GM20431 (cell line): Measurements from ENCODE around the gene TMEM263.
"Not testable (repeated sequence)": the region's sequence is repeated elsewhere in the genome, so short reads cannot be mapped to it uniquely, and the experiment has no call there.

ENCODE experiments used
- in situ Hi-C: fragments of 300-500 bp; cut with MseI, MboI; formaldehyde crosslinking; loops from one replicate; pipeline ENCODE4 v1.15.0; 2020; ENCODE audit warnings: low sequenced_read_pairs; ENCODE audit not compliant: unreplicated experiment

TMEM263 gene

GRCh38 chr12:106981788-106982187 is 26.1 kb downstream of the TMEM263 start:
- in situ Hi-C loops: no loop called here

DNA sequence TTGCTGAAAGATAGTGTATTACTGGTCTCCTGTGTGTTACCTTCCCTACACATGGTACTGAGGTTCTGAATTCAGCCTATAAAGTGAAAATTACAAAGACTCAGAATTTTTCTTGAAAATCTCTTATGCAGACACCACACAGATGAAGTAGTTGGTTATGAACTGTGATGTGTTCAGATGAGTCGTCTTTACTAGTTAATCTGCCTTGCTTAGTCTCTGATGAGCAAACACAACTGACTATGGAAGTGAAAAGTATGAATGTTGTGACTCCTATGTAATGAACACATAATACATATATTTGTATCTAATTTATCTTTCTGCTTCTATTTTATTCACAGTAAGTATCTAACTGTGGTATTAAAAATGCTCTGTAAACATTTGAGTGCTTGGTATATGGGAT is 26.5 kb downstream of the TMEM263 start:
- in situ Hi-C loops: no loop called here

- in situ Hi-C loops: no loop called here
These were observed 29.0 kb downstream of the TMEM263 start for GRCh38 chr12:106984588-106985137.

- in situ Hi-C loops: no loop called here
These were observed 29.8 kb downstream of the TMEM263 start for GRCh38 chr12:106985479-106985878.

- in situ Hi-C loops: no loop called here
These were observed 30.4 kb downstream of the TMEM263 start for GRCh38 chr12:106986135-106986534.

- in situ Hi-C loops: no loop called here
These were observed 31.1 kb downstream of the TMEM263 start, which contains the start of gene MTERF2 for GRCh38 chr12:106986625-106987389. Gene MTERF2, minus strand, starts transcription at chr12:106987146. Its CDS starts 8,432 bp downstream, at chr12:106978714.

DNA sequence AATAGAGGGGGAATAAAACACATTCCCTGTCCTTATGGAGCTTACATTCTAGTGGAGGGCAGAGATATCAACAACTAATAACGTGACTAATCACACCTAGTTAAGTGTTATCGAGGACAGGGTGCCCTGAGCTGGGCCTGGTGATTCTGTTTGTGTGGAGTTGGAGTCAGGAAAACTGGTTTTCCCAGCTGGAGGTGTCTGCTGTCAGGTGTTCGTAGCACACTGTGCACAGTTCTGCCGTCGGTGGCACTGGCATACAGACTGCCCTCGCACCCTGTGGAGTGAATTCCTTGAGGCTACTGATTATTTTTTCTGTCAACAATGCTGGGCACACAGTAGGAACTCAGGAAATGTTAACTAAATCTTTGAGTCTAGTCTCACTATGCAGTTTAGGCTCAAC is 32.1 kb downstream of the TMEM263 start:
- in situ Hi-C loops: no loop called here

GRCh38 chr12:106994579-106995220 is 39.0 kb downstream of the TMEM263 start:
- in situ Hi-C loops: no loop called here

DNA sequence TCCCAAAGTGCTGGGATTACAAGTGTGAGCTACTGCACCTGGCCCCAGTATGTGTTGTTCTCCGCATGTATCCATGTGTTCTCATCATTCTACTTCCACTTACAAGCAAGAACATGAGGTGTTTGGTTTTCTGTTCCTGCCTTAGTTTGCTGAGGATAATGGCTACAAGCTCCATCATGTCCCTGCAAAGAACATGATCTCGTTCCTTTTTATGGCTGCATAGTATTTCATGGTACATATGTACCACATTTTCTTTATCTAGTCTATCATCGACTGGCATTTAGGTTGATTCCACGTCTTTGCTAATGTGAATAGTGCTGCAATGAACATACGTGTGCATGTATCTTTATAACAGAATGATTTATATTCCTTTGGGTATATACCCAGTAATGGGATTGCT is 40.4 kb downstream of the TMEM263 start:
- in situ Hi-C loops: not testable (repeated sequence)

GRCh38 chr12:106997916-106998315 is 42.2 kb downstream of the TMEM263 start:
- in situ Hi-C loops: no loop called here

GRCh38 chr12:106999446-106999845 is 43.7 kb downstream of the TMEM263 start:
- in situ Hi-C loops: no loop called here

GRCh38 chr12:107002665-107003064 is 47.0 kb downstream of the TMEM263 start:
- in situ Hi-C loops: not testable (repeated sequence)

- in situ Hi-C loops: no loop called here
These were observed 51.7 kb downstream of the TMEM263 start for GRCh38 chr12:107007411-107007810.

- in situ Hi-C loops: no loop called here
These were observed 55.8 kb downstream of the TMEM263 start for GRCh38 chr12:107011519-107011918.

DNA sequence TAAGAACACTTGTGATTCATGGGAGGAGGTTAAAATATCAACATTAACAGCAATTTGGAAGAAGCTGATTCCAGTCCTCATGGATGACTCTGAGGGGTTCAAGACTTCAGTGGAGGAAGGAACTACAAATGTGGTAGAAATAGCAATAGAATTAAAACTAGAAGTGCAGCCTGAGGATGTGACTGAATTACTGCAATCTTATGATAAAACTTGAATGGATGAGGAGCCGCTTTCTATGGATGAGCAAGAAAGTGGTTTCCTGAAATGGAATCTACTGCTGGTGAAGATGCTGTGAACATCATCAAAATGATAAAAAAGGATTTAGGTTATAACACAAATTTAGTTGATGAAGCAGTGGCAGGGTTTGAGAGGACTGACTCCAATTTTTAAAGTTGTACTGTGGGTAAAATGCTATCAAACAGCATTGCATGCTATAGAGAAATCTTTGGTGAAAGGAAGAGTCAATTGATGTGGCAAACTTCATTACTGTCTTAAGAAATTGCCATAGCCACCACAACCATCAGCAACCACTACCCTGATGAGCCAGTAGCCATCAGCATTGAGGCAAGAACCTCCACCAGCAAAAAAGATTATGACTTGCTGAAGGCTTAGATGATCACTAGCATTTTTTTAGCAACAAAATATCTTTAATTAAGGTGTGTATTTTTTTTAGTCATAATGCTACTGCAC is 57.2 kb downstream of the TMEM263 start:
- in situ Hi-C loops: no loop called here

- in situ Hi-C loops: no loop called here
These were observed 58.3 kb downstream of the TMEM263 start for GRCh38 chr12:107014055-107014454.

GRCh38 chr12:107017042-107017441 is 61.3 kb downstream of the TMEM263 start:
- in situ Hi-C loops: no loop called here

DNA sequence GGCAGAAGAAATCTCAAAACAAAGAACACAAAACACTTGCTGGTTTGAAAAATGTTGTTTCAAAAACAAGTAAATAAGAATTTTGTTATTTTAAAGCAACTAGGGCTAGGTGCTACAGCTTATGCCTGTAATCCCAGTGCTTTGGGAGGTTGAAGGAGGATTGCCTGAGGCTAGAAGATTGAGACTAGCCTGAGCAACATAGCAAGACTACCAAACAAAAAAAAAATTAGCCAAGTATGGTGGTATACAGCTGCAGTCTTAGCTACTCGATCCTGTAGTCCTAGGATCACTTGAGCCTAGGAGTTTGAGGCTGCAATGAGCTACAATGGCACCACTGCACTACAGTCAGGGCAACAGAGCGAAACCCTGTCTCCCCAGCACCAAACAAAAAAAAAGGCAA is 63.8 kb downstream of the TMEM263 start:
- in situ Hi-C loops: no loop called here
